ENCODE data around the gene ZC3H11A. TPM values are rescaled to one million over a fixed set of nuclear protein-coding genes. Genes with fewer than 3 reads are reported as not detected.

ZC3H11A gene
- total RNA-seq, 3 donors from 2014 or later (not counting 1 experiment from before 2014, with no cell fraction given): 71.1 to 79.9 (median 78.2) TPM

DNA sequence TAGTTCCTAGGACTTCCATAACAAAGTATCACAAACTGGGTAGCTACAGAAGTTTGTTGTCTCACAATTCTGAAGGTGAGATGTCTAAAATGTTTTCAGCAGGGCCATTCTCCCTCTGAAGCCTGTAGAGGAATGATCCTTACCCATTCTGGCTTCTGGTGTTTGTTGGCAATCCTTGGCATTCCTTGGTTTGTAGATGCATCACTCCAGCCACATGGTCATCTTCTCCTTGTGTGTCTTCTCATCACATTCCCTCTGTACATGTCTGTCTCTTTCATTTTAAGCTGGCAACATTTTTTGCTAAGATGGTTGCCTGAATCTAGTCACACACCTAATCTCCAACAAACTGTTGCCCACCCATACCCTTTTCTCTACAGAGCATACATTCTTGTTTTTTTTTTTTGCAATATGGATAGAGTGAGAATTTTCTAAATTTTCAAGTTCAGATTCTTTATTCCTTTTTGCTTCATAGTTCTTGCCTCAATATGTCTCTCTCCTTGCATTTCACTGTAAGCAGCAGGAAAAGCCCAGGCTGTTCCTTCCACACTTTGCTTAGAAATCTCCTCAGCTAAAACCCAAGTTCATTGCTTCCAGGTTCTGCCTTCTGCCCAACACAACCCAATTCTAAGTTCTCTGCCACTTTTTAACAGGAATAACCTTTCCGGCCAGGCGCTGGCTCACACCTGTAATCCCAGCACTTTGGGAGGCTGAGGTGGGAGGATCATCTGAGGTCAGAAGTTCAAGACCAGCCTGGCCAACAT, 18.3 kb downstream of the ZC3H11A start:
- no peak for DNase-seq
- no peaks in the 10 kb centered on the region for H3K4me1 ChIP-seq (ENCODE audit: control insufficient read depth, insufficient read depth, low read length)
- H3K27me3 ChIP-seq (ENCODE audit: control insufficient read depth, insufficient read depth, low read length): no peaks in the 10 kb centered on the region
- H3K27ac ChIP-seq (ENCODE audit: low read length): no peak overlapping the region
- TF ChIP-seq, protein P1, sequence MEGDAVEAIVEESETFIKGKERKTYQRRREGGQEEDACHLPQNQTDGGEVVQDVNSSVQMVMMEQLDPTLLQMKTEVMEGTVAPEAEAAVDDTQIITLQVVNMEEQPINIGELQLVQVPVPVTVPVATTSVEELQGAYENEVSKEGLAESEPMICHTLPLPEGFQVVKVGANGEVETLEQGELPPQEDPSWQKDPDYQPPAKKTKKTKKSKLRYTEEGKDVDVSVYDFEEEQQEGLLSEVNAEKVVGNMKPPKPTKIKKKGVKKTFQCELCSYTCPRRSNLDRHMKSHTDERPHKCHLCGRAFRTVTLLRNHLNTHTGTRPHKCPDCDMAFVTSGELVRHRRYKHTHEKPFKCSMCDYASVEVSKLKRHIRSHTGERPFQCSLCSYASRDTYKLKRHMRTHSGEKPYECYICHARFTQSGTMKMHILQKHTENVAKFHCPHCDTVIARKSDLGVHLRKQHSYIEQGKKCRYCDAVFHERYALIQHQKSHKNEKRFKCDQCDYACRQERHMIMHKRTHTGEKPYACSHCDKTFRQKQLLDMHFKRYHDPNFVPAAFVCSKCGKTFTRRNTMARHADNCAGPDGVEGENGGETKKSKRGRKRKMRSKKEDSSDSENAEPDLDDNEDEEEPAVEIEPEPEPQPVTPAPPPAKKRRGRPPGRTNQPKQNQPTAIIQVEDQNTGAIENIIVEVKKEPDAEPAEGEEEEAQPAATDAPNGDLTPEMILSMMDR (IDR thresholded peaks at IDR 0.05): no peak
- intact Hi-C loops (cut with micrococcal nuclease): no loop called here
- peak overlapping the region; percentile 23 to 42 for H3K27ac Mint-ChIP-seq
- H3K4me1 Mint-ChIP-seq: peaks cover 25 to 29% of the 10 kb centered on the region in 2 donors
- no peak for ATAC-seq
- H3K4me3 Mint-ChIP-seq: no peak overlapping the region
- no peak overlapping the region for H3K4me3 ChIP-seq (ENCODE audit: low read length)
- H3K36me3 ChIP-seq (ENCODE audit: control insufficient read depth, insufficient read depth, low read length): peaks cover 36% of the 10 kb centered on the region
- peaks cover 19% of the 10 kb centered on the region for H3K36me3 Mint-ChIP-seq
- H3K27me3 Mint-ChIP-seq (ENCODE audit: low read depth in 2 of 2): no peaks in the 10 kb centered on the region
- no peaks in the 10 kb centered on the region for H3K9me3 ChIP-seq (ENCODE audit: control insufficient read depth, insufficient read depth, low read length)
- no peaks in the 10 kb centered on the region for H3K9me3 Mint-ChIP-seq
- WGBS (ENCODE audit: insufficient coverage): 95% methylated on average over 2 of the region's 2 CpGs

DNA sequence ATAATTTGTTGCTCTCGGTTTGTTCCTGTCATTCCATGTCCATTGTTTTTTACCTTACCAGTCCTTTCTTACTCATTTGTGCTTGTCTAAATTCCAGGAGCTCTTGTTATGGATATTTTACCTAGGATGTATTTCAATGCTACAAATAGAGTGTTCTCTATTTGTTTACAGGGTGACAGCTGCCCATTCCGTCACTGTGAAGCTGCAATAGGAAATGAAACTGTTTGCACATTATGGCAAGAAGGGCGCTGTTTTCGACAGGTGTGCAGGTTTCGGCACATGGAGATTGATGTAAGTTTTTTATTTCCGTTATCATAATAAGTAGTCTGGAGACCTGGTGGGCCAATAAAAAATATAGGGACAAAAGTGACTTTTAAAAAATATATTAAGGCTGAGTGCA, 23.0 kb downstream of the ZC3H11A start:
- Mint-ChIP-seq H3K9me3 (no peaks in the 10 kb centered on the region), H3K36me3 (peaks cover 40% of the 10 kb centered on the region), H3K4me1 (peaks cover 30 to 33% of the 10 kb centered on the region in 2 donors), H3K4me3 (no peak overlapping the region), H3K27me3 (ENCODE audit: low read depth in 2 of 2) (no peaks in the 10 kb centered on the region), H3K27ac (peak overlapping the region; percentile 30 to 38)
- ATAC-seq (no peak), DNase-seq (no peak)
- 84% methylated on average over 5 of the region's 6 CpGs for WGBS (ENCODE audit: insufficient coverage)
- Histone ChIP-seq H3K36me3 (ENCODE audit: control insufficient read depth, insufficient read depth, low read length) (peaks cover 72% of the 10 kb centered on the region), H3K4me1 (ENCODE audit: control insufficient read depth, insufficient read depth, low read length) (no peaks in the 10 kb centered on the region), H3K9me3 (ENCODE audit: control insufficient read depth, insufficient read depth, low read length) (no peaks in the 10 kb centered on the region), H3K27me3 (ENCODE audit: control insufficient read depth, insufficient read depth, low read length) (no peaks in the 10 kb centered on the region), H3K27ac (ENCODE audit: low read length) (no peak overlapping the region), H3K4me3 (ENCODE audit: low read length) (no peak overlapping the region)
- TF ChIP-seq, protein P1 (IDR thresholded peaks at IDR 0.05): no peak
- intact Hi-C loops (cut with micrococcal nuclease): no loop called here

DNA sequence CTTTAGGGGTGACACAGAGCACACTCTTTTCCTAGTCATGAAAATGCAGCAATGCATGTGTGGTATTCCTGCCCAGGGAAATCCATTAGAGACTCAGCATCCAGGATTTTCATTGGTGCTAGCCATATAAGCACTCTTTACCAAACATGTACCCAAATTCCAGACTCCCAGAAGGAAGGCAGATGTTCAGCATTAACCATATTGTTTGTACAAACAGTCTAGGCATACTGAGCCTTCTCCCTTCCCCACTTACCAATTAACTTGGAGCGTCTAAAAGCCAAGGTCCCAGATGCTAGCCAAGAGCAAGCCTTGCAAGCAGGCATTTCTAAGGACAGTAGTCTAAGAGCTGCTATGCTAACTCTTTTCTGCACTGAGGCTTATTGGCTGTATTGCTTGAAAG, 27.9 kb downstream of the ZC3H11A start:
- H3K27me3 Mint-ChIP-seq (ENCODE audit: low read depth in 2 of 2): no peaks in the 10 kb centered on the region
- H3K27me3 ChIP-seq (ENCODE audit: control insufficient read depth, insufficient read depth, low read length): no peaks in the 10 kb centered on the region
- no peaks in the 10 kb centered on the region for H3K9me3 Mint-ChIP-seq
- H3K4me1 ChIP-seq (ENCODE audit: control insufficient read depth, insufficient read depth, low read length): no peaks in the 10 kb centered on the region
- H3K9me3 ChIP-seq (ENCODE audit: control insufficient read depth, insufficient read depth, low read length): no peaks in the 10 kb centered on the region
- peaks cover 34% of the 10 kb centered on the region for H3K36me3 Mint-ChIP-seq
- H3K4me3 ChIP-seq (ENCODE audit: low read length): no peak overlapping the region
- H3K4me1 Mint-ChIP-seq: peaks cover 22 to 36% of the 10 kb centered on the region in 2 donors
- H3K27ac ChIP-seq (ENCODE audit: low read length): no peak overlapping the region
- ATAC-seq (no peak), DNase-seq (no peak)
- TF ChIP-seq, protein P1 (IDR thresholded peaks at IDR 0.05): no peak
- peak overlapping the region in 1 of 2 donors; percentile 5 for H3K27ac Mint-ChIP-seq
- intact Hi-C loops (cut with micrococcal nuclease): no loop called here
- no peak overlapping the region for H3K4me3 Mint-ChIP-seq
- WGBS (ENCODE audit: insufficient coverage): 100% methylated on average over 1 of the region's 1 CpG
- peaks cover 69% of the 10 kb centered on the region for H3K36me3 ChIP-seq (ENCODE audit: control insufficient read depth, insufficient read depth, low read length)

DNA sequence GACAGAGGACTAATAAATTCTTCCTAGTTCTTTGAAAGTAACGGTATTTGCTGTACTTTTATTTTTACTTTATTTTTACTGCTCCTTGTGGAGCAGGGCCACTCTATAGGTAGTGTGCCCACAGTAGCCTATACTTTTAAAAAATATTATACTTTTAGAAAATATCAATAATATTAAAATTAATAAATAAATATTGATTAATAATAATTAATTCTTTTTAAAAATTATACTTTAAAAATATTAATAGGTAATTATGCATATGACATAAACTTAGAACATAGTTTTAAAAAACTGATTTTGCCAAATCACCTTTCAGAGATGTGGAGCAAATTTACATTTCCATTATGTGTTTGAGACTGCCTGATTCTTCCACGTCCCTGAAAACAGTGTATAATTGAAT, 30.8 kb downstream of the ZC3H11A start:
- DNase-seq (no peak), ATAC-seq (no peak)
- Mint-ChIP-seq H3K27me3 (ENCODE audit: low read depth in 2 of 2) (no peaks in the 10 kb centered on the region), H3K9me3 (no peaks in the 10 kb centered on the region), H3K4me1 (peaks cover 18 to 30% of the 10 kb centered on the region in 2 donors), H3K36me3 (peaks cover 24% of the 10 kb centered on the region), H3K27ac (no peak overlapping the region), H3K4me3 (no peak overlapping the region)
- TF ChIP-seq, protein P1 (IDR thresholded peaks at IDR 0.05): no peak
- Histone ChIP-seq H3K4me1 (ENCODE audit: control insufficient read depth, insufficient read depth, low read length) (no peaks in the 10 kb centered on the region), H3K27me3 (ENCODE audit: control insufficient read depth, insufficient read depth, low read length) (no peaks in the 10 kb centered on the region), H3K36me3 (ENCODE audit: control insufficient read depth, insufficient read depth, low read length) (peaks cover 70% of the 10 kb centered on the region), H3K27ac (ENCODE audit: low read length) (no peak overlapping the region), H3K9me3 (ENCODE audit: control insufficient read depth, insufficient read depth, low read length) (no peaks in the 10 kb centered on the region), H3K4me3 (ENCODE audit: low read length) (no peak overlapping the region)
- no CpG with 5 or more reads among the region's 2 CpGs for WGBS (ENCODE audit: insufficient coverage)
- intact Hi-C loops (cut with micrococcal nuclease): no loop called here

Measured in natural killer cell (primary cell).